K562 (cell line): ENCODE results near the gene ERVV-1.

Experiments used
- ARID3B ChIP-seq: fragments of 250-450 bp; sonication (Bioruptor Pico); IDR thresholded peaks from 2 replicates; pipeline ENCODE4 v1.4.0; 2020; ENCODE audit warnings: borderline replicate concordance
- ATF3 ChIP-seq, 2 experiments: fragments of 450-650 bp in 1 of 2; sonication (generic) in 1 of 2; formaldehyde crosslinking in 1 of 2; IDR thresholded peaks in 1 of 2; conservative IDR thresholded peaks in 1 of 2; 2 replicates each; pipeline versions ENCODE4 v1.6.1 to v1.8.1; 2016 to 2023; ENCODE audit warnings: mild to moderate bottlenecking in 2 of 2, moderate library complexity in 2 of 2, inconsistent platforms in 1 of 2, missing genetic modification reagents in 1 of 2
- HDAC2 ChIP-seq: fragments of 450-650 bp; IDR thresholded peaks from 2 replicates; pipeline ENCODE4 v1.6.1; 2016; ENCODE audit warnings: mild to moderate bottlenecking
- HNRNPK ChIP-seq: fragments of 200-400 bp; formaldehyde crosslinking; IDR thresholded peaks from one replicate; pipeline ENCODE4 v1.6.1; 2018; ENCODE audit warnings: mild to moderate bottlenecking, low read depth, low read length; ENCODE audit not compliant: poor library complexity, severe bottlenecking
- HNRNPL ChIP-seq: fragments of 200-400 bp; formaldehyde crosslinking; IDR thresholded peaks from 2 replicates; pipeline ENCODE4 v1.6.1; 2017; ENCODE audit warnings: low read depth, mild to moderate bottlenecking, low read length
- POLR2A ChIP-seq: fragments of 450-650 bp; conservative IDR thresholded peaks from 2 replicates; pipeline ENCODE4 v1.6.1; 2016
- ZBTB26 ChIP-seq: fragments of 450-650 bp; formaldehyde crosslinking; IDR thresholded peaks from 2 replicates; pipeline ENCODE4 v1.4.0; 2022; ENCODE audit warnings: missing genetic modification characterization
- ZNF384 ChIP-seq: IDR thresholded peaks from 2 replicates; pipeline ENCODE4 v1.6.1; 2012; ENCODE audit warnings: low read depth, low read length, improper control_type of control experiment
- ZNF449 ChIP-seq: fragments of 250-450 bp; sonication (Bioruptor Pico); IDR thresholded peaks from 2 replicates; pipeline ENCODE4 v1.8.0; 2022; ENCODE audit warnings: moderate library complexity, mild to moderate bottlenecking, inconsistent platforms
- TF ChIP-seq, protein P1 (sequence below): sonication (generic); formaldehyde crosslinking; IDR thresholded peaks from 2 replicates; pipeline ENCODE4 v1.8.1; 2023; ENCODE audit warnings: mild to moderate bottlenecking, missing genetic modification reagents
- TF ChIP-seq, protein P2 (sequence below): sonication (generic); formaldehyde crosslinking; IDR thresholded peaks from 2 replicates; pipeline ENCODE4 v1.8.1; 2023; ENCODE audit warnings: mild to moderate bottlenecking, missing genetic modification reagents

- no peak for TF ChIP-seq ZNF449
- no peak for TF ChIP-seq ZBTB26 (CRISPR knock-in tag)
- no peak for TF ChIP-seq ATF3 (IDR thresholded peaks at IDR 0.05)
- no peak for TF ChIP-seq ATF3 (CRISPR knock-in tag; conservative IDR thresholded peaks at IDR 0.05)
- no peak for TF ChIP-seq HNRNPK
- no peak for TF ChIP-seq HNRNPL
- TF ChIP-seq ARID3B (CRISPR knock-in tag), result no peak
- TF ChIP-seq, protein P1, sequence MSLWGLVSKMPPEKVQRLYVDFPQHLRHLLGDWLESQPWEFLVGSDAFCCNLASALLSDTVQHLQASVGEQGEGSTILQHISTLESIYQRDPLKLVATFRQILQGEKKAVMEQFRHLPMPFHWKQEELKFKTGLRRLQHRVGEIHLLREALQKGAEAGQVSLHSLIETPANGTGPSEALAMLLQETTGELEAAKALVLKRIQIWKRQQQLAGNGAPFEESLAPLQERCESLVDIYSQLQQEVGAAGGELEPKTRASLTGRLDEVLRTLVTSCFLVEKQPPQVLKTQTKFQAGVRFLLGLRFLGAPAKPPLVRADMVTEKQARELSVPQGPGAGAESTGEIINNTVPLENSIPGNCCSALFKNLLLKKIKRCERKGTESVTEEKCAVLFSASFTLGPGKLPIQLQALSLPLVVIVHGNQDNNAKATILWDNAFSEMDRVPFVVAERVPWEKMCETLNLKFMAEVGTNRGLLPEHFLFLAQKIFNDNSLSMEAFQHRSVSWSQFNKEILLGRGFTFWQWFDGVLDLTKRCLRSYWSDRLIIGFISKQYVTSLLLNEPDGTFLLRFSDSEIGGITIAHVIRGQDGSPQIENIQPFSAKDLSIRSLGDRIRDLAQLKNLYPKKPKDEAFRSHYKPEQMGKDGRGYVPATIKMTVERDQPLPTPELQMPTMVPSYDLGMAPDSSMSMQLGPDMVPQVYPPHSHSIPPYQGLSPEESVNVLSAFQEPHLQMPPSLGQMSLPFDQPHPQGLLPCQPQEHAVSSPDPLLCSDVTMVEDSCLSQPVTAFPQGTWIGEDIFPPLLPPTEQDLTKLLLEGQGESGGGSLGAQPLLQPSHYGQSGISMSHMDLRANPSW (CRISPR knock-in tag), result no peak
- no peak for TF ChIP-seq HDAC2
- TF ChIP-seq, protein P2, sequence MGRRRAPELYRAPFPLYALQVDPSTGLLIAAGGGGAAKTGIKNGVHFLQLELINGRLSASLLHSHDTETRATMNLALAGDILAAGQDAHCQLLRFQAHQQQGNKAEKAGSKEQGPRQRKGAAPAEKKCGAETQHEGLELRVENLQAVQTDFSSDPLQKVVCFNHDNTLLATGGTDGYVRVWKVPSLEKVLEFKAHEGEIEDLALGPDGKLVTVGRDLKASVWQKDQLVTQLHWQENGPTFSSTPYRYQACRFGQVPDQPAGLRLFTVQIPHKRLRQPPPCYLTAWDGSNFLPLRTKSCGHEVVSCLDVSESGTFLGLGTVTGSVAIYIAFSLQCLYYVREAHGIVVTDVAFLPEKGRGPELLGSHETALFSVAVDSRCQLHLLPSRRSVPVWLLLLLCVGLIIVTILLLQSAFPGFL (CRISPR knock-in tag), result no peak
- no peak for TF ChIP-seq ZNF384
- no peak for TF ChIP-seq POLR2A
These were observed 33.7 kb downstream of the ERVV-1 start for GRCh38 chr19:53047379-53047778.
